NCI-H2081 treated with DMSO at 0.1 percent for 48 hours (cell line): Measurements from ENCODE around the gene STXBP3.

Experiments used
- DNase-seq: peaks from one replicate; lab custom pipeline; 2025; lab: John Stamatoyannopoulos, UW

Gene STXBP3

GRCh38 chr1:108808438-108808837 lies 62.0 kb downstream of the STXBP3 start:
- DNase-seq = no peak

- DNase-seq = no peak
These were observed 65.1 kb downstream of the STXBP3 start for GRCh38 chr1:108811611-108812010.

- DNase-seq = no peak
These were observed 66.9 kb downstream of the STXBP3 start for GRCh38 chr1:108813326-108813725.

- no peak for DNase-seq
These were observed 68.1 kb downstream of the STXBP3 start for GRCh38 chr1:108814343-108815125.

GRCh38 chr1:108815566-108815965 lies 69.1 kb downstream of the STXBP3 start:
- no peak for DNase-seq

GRCh38 chr1:108816049-108816893 lies 69.8 kb downstream of the STXBP3 start:
- DNase-seq = no peak

GRCh38 chr1:108817016-108817415 lies 70.5 kb downstream of the STXBP3 start:
- no peak for DNase-seq

- no peak for DNase-seq
These were observed 71.3 kb downstream of the STXBP3 start for GRCh38 chr1:108817811-108818210.

- DNase-seq = no peak
These were observed 73.4 kb downstream of the STXBP3 start for GRCh38 chr1:108819878-108820277.

GRCh38 chr1:108823632-108824031 lies 77.2 kb downstream of the STXBP3 start:
- no peak for DNase-seq

- no peak for DNase-seq
These were observed 77.6 kb downstream of the STXBP3 start for GRCh38 chr1:108824051-108824450.

- DNase-seq = no peak
These were observed 79.7 kb downstream of the STXBP3 start for GRCh38 chr1:108826081-108826635.

- DNase-seq = no peak
These were observed 81.8 kb downstream of the STXBP3 start for GRCh38 chr1:108828074-108828961.

- DNase-seq = no peak
These were observed 83.0 kb downstream of the STXBP3 start for GRCh38 chr1:108829498-108829916.

- no peak for DNase-seq
These were observed 83.9 kb downstream of the STXBP3 start for GRCh38 chr1:108830119-108831008.

GRCh38 chr1:108831225-108831624 lies 84.8 kb downstream of the STXBP3 start:
- DNase-seq = no peak

GRCh38 chr1:108832929-108833328 lies 86.5 kb downstream of the STXBP3 start:
- DNase-seq = no peak

- no peak for DNase-seq
These were observed 95.2 kb downstream of the STXBP3 start for GRCh38 chr1:108841703-108842102.

GRCh38 chr1:108842525-108843181 lies 96.2 kb downstream of the STXBP3 start:
- no peak for DNase-seq
